SK-N-MC (cell line): Measurements from ENCODE around the gene TPRG1.
A peak's percentile ranks its signal among the peaks of the same experiment; 100 is the strongest.
"Not testable (repeated sequence)": the region's sequence is repeated elsewhere in the genome, so short reads cannot be mapped to it uniquely, and the experiment has no call there.

Source experiments
- DNase-seq: peaks from one replicate; pipeline ENCODE4 v3.0.0-alpha.2; 2011; ENCODE audit warnings: low read depth, low spot score
- H3K27ac ChIP-seq: fragments of 200-600 bp; sonication (generic); 2 replicates; pipeline ENCODE4 v1.5.1; 2016; ENCODE audit warnings: mixed run types
- H3K36me3 ChIP-seq: fragments of 200-600 bp; sonication (generic); 2 replicates; pipeline ENCODE4 v1.6.1; 2017; ENCODE audit warnings: antibody characterized with exemption, low read length, mixed read lengths; ENCODE audit not compliant: insufficient read depth
- H3K4me3 ChIP-seq: fragments of 200-600 bp; sonication (generic); 2 replicates; pipeline ENCODE4 v1.5.1; 2016
- H3K9ac ChIP-seq: fragments of 200-600 bp; sonication (generic); 2 replicates; pipeline ENCODE4 v1.8.0; 2017; ENCODE audit warnings: mixed run types, mixed read lengths; ENCODE audit not compliant: insufficient read length
- H3K9me3 ChIP-seq: fragments of 200-600 bp; sonication (generic); 2 replicates; pipeline ENCODE4 v1.6.1; 2017; ENCODE audit warnings: low read depth, mild to moderate bottlenecking, antibody characterized with exemption, low read length, moderate library complexity, mixed read lengths
- EZH2 ChIP-seq: fragments of 200-600 bp; sonication (generic); IDR thresholded peaks from one replicate; pipeline ENCODE4 v1.6.1; 2017; ENCODE audit warnings: antibody characterized with exemption
- FOXP2 ChIP-seq: optimal IDR thresholded peaks from 2 replicates; pipeline ENCODE3; 2011; ENCODE audit warnings: mild to moderate bottlenecking, moderate library complexity; ENCODE audit not compliant: insufficient read depth; ENCODE audit errors: extremely low read length, control extremely low read depth
- POLR2AphosphoS5 ChIP-seq: IDR thresholded peaks from 2 replicates; pipeline ENCODE4 v1.6.1; 2012; ENCODE audit warnings: mild to moderate bottlenecking, low read depth, low read length, borderline replicate concordance

TPRG1 gene

DNA sequence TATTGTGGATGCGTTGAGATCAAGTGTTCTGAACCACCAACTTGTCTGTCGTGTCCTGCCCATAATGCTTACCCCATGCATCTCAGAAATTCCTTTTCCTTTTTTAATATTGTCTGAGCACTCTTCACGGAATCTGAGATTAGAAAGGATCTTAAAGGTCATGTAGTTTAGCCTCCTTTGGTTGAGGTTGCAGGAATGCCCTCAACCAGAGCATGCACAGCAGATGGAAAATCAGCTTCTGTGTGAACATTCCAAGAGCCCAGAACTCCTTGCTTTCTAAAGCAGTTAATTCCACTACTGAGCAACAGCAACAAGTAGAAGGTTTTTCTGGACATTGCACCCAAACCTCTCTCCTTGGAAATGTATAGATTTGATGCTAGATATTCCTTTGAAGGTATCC is 153.7 kb downstream of the TPRG1 start:
- Histone ChIP-seq H3K9ac (no peak overlapping the region), H3K4me3 (no peak overlapping the region), H3K36me3 (peaks cover 12% of the 10 kb centered on the region; the same call in 1 of the 2 replicates), H3K9me3 (no peaks in the 10 kb centered on the region; the same call in 1 of the 2 replicates), H3K27ac (peak overlapping the region; percentile 37)
- no peak for DNase-seq
- no peak for TF ChIP-seq POLR2AphosphoS5
- TF ChIP-seq EZH2: no peak
- TF ChIP-seq FOXP2: no peak

- not testable (repeated sequence) for H3K27ac ChIP-seq, H3K4me3 ChIP-seq, H3K9ac ChIP-seq, H3K9me3 ChIP-seq, H3K36me3 ChIP-seq, DNase-seq
These were observed 157.9 kb downstream of the TPRG1 start for GRCh38 chr3:189329630-189330029.

DNA sequence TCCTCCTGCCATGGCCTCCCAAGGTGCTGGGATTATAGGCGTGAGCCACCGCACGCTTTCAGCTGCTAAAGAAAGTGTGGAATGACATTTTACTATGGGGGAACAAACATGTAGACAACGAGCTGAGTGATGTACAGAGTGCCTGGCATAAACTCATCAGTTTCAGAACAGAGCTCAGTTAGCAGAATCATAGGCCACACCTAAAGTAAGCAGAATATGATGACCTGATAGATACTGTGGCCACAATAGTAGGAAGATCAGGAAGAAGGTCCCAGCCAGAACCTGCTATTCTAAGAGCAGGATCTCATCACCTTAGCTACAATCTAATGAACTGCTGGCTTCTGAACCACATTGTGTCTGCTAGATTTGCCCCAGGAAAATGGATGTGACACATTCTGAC is 158.3 kb downstream of the TPRG1 start:
- Histone ChIP-seq H3K9ac (no peak overlapping the region), H3K4me3 (no peak overlapping the region), H3K36me3 (no peaks in the 10 kb centered on the region), H3K27ac (no peak overlapping the region), H3K9me3 (no peaks in the 10 kb centered on the region)
- DNase-seq: no peak
- no peak for TF ChIP-seq FOXP2
- no peak for TF ChIP-seq EZH2
- TF ChIP-seq POLR2AphosphoS5: no peak

DNA sequence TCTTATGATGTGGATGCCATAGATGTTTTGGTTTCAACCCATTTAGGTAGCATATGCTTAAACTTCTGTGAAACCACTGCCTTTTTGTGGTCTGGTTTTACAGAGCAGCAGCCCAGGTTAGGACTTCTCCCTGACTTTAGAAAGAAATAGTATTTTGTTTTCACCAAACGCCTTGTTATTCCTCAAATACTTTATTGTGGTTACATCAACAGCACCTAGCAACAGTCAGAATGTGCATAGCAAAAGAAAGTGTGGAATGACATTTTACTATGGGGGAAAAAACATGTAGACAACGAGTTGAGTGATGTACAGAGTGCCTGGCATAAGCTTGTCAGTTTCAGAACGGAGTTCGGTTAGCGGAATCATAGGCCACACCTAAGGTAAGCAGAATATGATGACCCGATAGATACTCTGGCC is 159.2 kb downstream of the TPRG1 start:
- Histone ChIP-seq H3K27ac (no peak overlapping the region), H3K9me3 (no peaks in the 10 kb centered on the region), H3K9ac (no peak overlapping the region), H3K36me3 (no peaks in the 10 kb centered on the region), H3K4me3 (no peak overlapping the region)
- DNase-seq: no peak
- TF ChIP-seq EZH2 (no peak), FOXP2 (no peak), POLR2AphosphoS5 (no peak)

- TF ChIP-seq EZH2: no peak
- TF ChIP-seq POLR2AphosphoS5: no peak
- TF ChIP-seq FOXP2: no peak
- Histone ChIP-seq H3K36me3 (peaks cover 4% of the 10 kb centered on the region; the same call in 1 of the 2 replicates), H3K27ac (peak overlapping the region; percentile 12; the same call in 1 of the 2 replicates), H3K9ac (no peak overlapping the region), H3K9me3 (peaks cover 7% of the 10 kb centered on the region; the same call in 1 of the 2 replicates), H3K4me3 (no peak overlapping the region)
- DNase-seq: no peak
These were observed 162.5 kb downstream of the TPRG1 start for GRCh38 chr3:189334064-189334920.

GRCh38 chr3:189337673-189338091 is 165.9 kb downstream of the TPRG1 start:
- H3K4me3 ChIP-seq: no peak overlapping the region
- H3K27ac ChIP-seq: no peak overlapping the region
- H3K36me3 ChIP-seq: peaks cover 4% of the 10 kb centered on the region; the same call in 1 of the 2 replicates
- no peak for DNase-seq
- no peak for TF ChIP-seq EZH2
- TF ChIP-seq POLR2AphosphoS5: no peak
- no peak for TF ChIP-seq FOXP2
- H3K9me3 ChIP-seq: peaks cover 7% of the 10 kb centered on the region; the same call in 1 of the 2 replicates
- no peak overlapping the region for H3K9ac ChIP-seq

DNA sequence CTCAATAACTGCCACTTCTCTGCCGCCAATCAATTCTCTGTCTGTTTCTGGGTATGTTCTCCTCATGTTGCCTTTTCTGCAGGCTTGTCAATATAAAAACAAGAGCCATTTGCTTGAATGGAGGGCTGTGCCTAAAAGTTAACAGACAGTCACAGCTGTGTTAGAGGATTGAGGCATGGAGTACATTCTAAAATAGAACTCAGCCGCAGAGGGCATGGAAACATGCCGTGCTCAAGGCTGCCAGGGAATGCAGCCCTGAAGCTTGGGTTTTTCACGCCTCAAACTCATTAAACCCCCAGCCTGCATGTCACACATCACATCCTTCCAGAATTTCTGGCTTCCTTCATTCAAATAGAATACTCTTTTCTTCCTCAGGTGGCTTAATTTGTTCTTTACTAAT is 166.6 kb downstream of the TPRG1 start:
- Histone ChIP-seq H3K9me3 (peaks cover 7% of the 10 kb centered on the region; the same call in 1 of the 2 replicates), H3K4me3 (no peak overlapping the region), H3K27ac (no peak overlapping the region), H3K9ac (no peak overlapping the region), H3K36me3 (peaks cover 4% of the 10 kb centered on the region; the same call in 1 of the 2 replicates)
- DNase-seq: no peak
- no peak for TF ChIP-seq FOXP2
- no peak for TF ChIP-seq POLR2AphosphoS5

- Histone ChIP-seq H3K36me3 (peaks cover 4% of the 10 kb centered on the region; the same call in 1 of the 2 replicates), H3K4me3 (no peak overlapping the region), H3K9ac (no peak overlapping the region), H3K9me3 (peaks cover 7% of the 10 kb centered on the region; the same call in 1 of the 2 replicates), H3K27ac (no peak overlapping the region)
- DNase-seq: no peak
- TF ChIP-seq POLR2AphosphoS5: no peak
- no peak for TF ChIP-seq EZH2
- no peak for TF ChIP-seq FOXP2
These were observed 168.2 kb downstream of the TPRG1 start for GRCh38 chr3:189339996-189340395.
